Thyroid gland (tissue), 4 donors: ENCODE results near the gene TRAPPC3L. TPM values are rescaled to one million over a fixed set of nuclear protein-coding genes. Genes with fewer than 3 reads are reported as not detected.
A peak's percentile ranks its signal among the peaks of the same experiment; 100 is the strongest.

Experiments used
- DNase-seq, 2 donors: peaks; one replicate each; pipeline ENCODE4 v3.0.0-alpha.2; 2019
- H3K27ac ChIP-seq, 3 donors: fragments of 200-600 bp; sonication (generic); 1 replicate in 2 of 3; 2 replicates in 1 of 3; pipeline ENCODE4 v1.5.1; 2016 to 2019; ENCODE audit warnings: mild to moderate bottlenecking in 1 of 3, moderate library complexity in 1 of 3
- H3K27me3 ChIP-seq: fragments of 200-600 bp; sonication (generic); one replicate; pipeline ENCODE4 v1.5.1; 2019
- H3K36me3 ChIP-seq, 2 donors: fragments of 200-600 bp; sonication (generic); one replicate each; pipeline ENCODE4 v1.5.1; 2016 to 2019
- H3K4me1 ChIP-seq, 2 donors: fragments of 200-600 bp; sonication (generic); one replicate each; pipeline ENCODE4 v1.5.1; 2017 to 2019
- H3K4me3 ChIP-seq, 3 donors: fragments of 200-600 bp; sonication (generic); replicated peaks in 1 of 3; 1 replicate in 2 of 3; 2 replicates in 1 of 3; pipeline ENCODE4 v1.5.1; 2016; ENCODE audit warnings: mild to moderate bottlenecking in 1 of 3
- H3K9me3 ChIP-seq: fragments of 200-600 bp; sonication (generic); one replicate; pipeline ENCODE4 v1.5.1; 2017
- CTCF ChIP-seq, 6 experiments: fragments of 200-600 bp in 3 of 6; fragments of 450-650 bp in 3 of 6; sonication (generic) in 3 of 6; IDR thresholded peaks; one replicate each; pipeline ENCODE4 v1.5.1; 2016 to 2019; ENCODE audit warnings: antibody characterized with exemption in 6 of 6, mild to moderate bottlenecking in 2 of 6, inconsistent platforms in 1 of 6, moderate library complexity in 1 of 6
- POLR2A ChIP-seq, 2 donors: fragments of 450-650 bp; IDR thresholded peaks; one replicate each; pipeline ENCODE4 v1.6.1; 2017; ENCODE audit warnings: antibody characterized with exemption in 2 of 2, mild to moderate bottlenecking in 2 of 2, moderate library complexity in 1 of 2
- WGBS, 2 donors: methylation state at CpG; one replicate each; pipeline ENCODE4 v1.1.5; 2017; 5-methylcytosine and 5-hydroxymethylcytosine counted together
- intact Hi-C: fragments of 100-400 bp; cut with DNase I; formaldehyde crosslinking; loops from one replicate; pipeline ENCODE4 v1.15.1; 2023
- total RNA-seq, 4 donors: library from RNA; depleted of rRNA; stranded (reverse); fragments of >200 nt; gene quantifications; one replicate each; pipeline ENCODE4 v1.2.3, GENCODE V29; 2016

TRAPPC3L gene
- total RNA-seq, 4 donors from 2014 or later = 0.13 to 0.42 TPM; not detected in 2

- H3K27me3 ChIP-seq = no peaks in the 10 kb centered on the region
- no peaks in the 10 kb centered on the region for H3K36me3 ChIP-seq
- no peak overlapping the region for H3K4me3 ChIP-seq
- no peak for TF ChIP-seq POLR2A (IDR thresholded peaks at IDR 0.05)
- no peak for TF ChIP-seq CTCF (IDR thresholded peaks at IDR 0.05)
- intact Hi-C loops = no loop called here
- 81 to 86% methylated on average over 1 of the region's 1 CpG for WGBS, 2 donors
- H3K4me1 ChIP-seq = no peaks in the 10 kb centered on the region
- DNase-seq = no peak
- no peak overlapping the region for H3K27ac ChIP-seq
- H3K9me3 ChIP-seq = no peaks in the 10 kb centered on the region
Measured at GRCh38 chr6:116579143-116579542, 33.7 kb upstream of the TRAPPC3L start.

DNA sequence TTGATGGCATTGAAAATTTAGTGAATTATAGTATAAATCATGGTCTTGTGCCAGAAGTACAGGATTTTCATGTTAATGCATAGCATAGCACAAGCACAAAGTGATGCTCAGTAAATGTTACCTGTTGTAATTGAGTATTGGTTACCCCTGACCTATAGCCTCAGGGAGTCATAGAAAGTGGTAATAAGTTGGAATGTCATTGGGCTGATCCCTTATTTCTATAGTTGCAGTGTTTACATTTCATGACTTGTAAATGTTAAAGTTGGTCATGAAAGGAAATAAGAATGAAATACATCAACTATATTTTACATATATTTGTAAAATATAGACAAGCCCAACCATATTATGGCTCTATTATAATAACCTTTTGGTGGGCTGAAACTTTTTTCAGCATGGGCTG, 32.9 kb upstream of the TRAPPC3L start:
- TF ChIP-seq POLR2A (IDR thresholded peaks at IDR 0.05) (no peak), CTCF (IDR thresholded peaks at IDR 0.05) (no peak)
- Histone ChIP-seq H3K4me1 (peaks cover 0 to 3% of the 10 kb centered on the region in 2 donors), H3K27ac (no peak overlapping the region), H3K36me3 (no peaks in the 10 kb centered on the region), H3K4me3 (no peak overlapping the region), H3K27me3 (no peaks in the 10 kb centered on the region), H3K9me3 (no peaks in the 10 kb centered on the region)
- DNase-seq = no peak
- intact Hi-C loops = no loop called here

DNA sequence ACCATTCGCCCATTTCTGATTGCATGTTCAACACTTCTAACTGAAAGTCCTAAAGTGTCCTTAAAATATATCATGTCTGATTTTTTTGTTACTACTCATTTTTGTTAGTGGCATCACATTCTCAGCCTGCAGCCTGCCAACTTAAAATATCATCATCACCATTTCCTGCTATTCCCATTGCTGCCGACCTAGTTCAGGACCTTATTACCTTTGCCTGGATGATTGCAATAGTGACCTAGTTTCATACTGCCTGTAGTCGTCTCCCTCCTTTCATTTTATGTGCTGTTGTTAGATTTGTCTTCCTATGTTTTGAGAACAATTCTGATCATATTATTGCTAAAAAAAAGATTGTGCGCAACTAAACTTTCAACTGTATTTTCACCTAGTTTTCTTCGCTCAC, 32.0 kb upstream of the TRAPPC3L start:
- no peaks in the 10 kb centered on the region for H3K9me3 ChIP-seq
- TF ChIP-seq CTCF (IDR thresholded peaks at IDR 0.05) (no peak), POLR2A (IDR thresholded peaks at IDR 0.05) (no peak)
- no peak for DNase-seq
- H3K4me3 ChIP-seq = no peak overlapping the region
- intact Hi-C loops = no loop called here
- 82 to 89% methylated on average over 5 of the region's 5 CpGs for WGBS, 2 donors
- H3K36me3 ChIP-seq = no peaks in the 10 kb centered on the region
- H3K27ac ChIP-seq = no peak overlapping the region
- H3K27me3 ChIP-seq = no peaks in the 10 kb centered on the region
- peaks cover 8 to 11% of the 10 kb centered on the region in 2 donors for H3K4me1 ChIP-seq

DNA sequence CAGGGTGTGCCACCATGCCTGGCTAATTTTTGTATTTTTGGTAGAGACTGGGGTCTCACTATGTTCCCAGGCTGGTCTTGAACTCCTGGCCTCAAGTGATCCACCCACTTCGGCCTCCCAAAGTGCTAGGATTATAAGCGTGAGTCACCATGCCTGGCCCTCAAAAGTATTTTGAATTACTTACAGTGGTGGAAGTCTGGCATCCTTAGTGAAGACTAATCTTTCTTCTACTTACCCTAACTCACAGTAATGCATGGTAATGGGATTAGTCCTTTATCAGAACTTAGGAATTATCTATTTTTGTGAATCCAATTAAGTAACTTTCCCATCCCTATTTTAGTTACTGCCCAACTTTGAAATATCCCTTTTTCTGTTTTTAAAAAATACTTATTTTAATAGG, 29.7 kb upstream of the TRAPPC3L start:
- H3K4me3 ChIP-seq = no peak overlapping the region
- 97 to 100% methylated on average over 2 of the region's 2 CpGs for WGBS, 2 donors
- TF ChIP-seq POLR2A (IDR thresholded peaks at IDR 0.05) (no peak), CTCF (IDR thresholded peaks at IDR 0.05) (no peak)
- H3K27me3 ChIP-seq = no peaks in the 10 kb centered on the region
- H3K4me1 ChIP-seq = peaks cover 15% of the 10 kb centered on the region in 2 donors
- DNase-seq = no peak
- H3K27ac ChIP-seq = no peak overlapping the region
- no peaks in the 10 kb centered on the region for H3K9me3 ChIP-seq
- intact Hi-C loops = no loop called here
- H3K36me3 ChIP-seq = no peaks in the 10 kb centered on the region

GRCh38 chr6:116572162-116572561, 26.7 kb upstream of the TRAPPC3L start:
- H3K36me3 ChIP-seq = no peaks in the 10 kb centered on the region
- 6 to 8% methylated on average over 7 of the region's 7 CpGs for WGBS, 2 donors
- intact Hi-C loops = no loop called here
- TF ChIP-seq CTCF (IDR thresholded peaks at IDR 0.05) = no peak
- TF ChIP-seq POLR2A (IDR thresholded peaks at IDR 0.05) = no peak
- peak; percentile 21 to 26 for DNase-seq
- H3K4me3 ChIP-seq = peak overlapping the region; percentile 29 to 77 (median 71)
- H3K9me3 ChIP-seq = no peaks in the 10 kb centered on the region
- H3K4me1 ChIP-seq = peaks cover 18 to 19% of the 10 kb centered on the region in 2 donors
- no peaks in the 10 kb centered on the region for H3K27me3 ChIP-seq
- peak overlapping the region; percentile 76 to 88 (median 83) for H3K27ac ChIP-seq
